Activated CD4-positive, alpha-beta T cell treated with anti-CD3 and anti-CD28 coated beads for 1 hour (primary cell): ENCODE data around the gene KRTAP10-6.
"Not testable (repeated sequence)": the region's sequence is repeated elsewhere in the genome, so short reads cannot be mapped to it uniquely, and the experiment has no call there.

Experiments
- DNase-seq: peaks from one replicate; pipeline ENCODE4 v3.0.0-alpha.2; 2020

The KRTAP10-6 gene

GRCh38 chr21:44555200-44555875 lies 37.0 kb downstream of the KRTAP10-6 start:
- DNase-seq, result no peak

- no peak for DNase-seq
Measured at GRCh38 chr21:44552681-44553080, 39.6 kb downstream of the KRTAP10-6 start.

DNA sequence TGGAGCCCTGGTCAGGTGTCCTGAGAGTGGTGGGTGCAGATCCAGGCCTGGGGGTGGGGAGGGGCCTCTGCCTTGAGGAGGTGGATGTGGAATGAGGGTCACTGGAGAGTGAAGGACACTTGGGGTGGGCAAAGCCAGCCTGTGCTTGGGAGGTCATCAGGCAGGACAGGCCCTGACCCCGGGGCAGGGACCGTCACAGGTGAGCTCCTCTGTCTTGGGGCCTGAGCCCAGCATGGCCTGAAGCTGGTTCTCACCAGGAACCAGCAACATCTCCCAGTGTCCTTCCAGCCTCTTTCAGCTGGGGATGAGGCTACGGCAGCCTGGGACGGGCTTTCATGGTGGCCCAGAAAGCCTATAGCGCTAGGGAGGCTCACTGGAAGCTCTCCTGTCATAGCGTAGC lies 40.2 kb downstream of the KRTAP10-6 start:
- no peak for DNase-seq

DNA sequence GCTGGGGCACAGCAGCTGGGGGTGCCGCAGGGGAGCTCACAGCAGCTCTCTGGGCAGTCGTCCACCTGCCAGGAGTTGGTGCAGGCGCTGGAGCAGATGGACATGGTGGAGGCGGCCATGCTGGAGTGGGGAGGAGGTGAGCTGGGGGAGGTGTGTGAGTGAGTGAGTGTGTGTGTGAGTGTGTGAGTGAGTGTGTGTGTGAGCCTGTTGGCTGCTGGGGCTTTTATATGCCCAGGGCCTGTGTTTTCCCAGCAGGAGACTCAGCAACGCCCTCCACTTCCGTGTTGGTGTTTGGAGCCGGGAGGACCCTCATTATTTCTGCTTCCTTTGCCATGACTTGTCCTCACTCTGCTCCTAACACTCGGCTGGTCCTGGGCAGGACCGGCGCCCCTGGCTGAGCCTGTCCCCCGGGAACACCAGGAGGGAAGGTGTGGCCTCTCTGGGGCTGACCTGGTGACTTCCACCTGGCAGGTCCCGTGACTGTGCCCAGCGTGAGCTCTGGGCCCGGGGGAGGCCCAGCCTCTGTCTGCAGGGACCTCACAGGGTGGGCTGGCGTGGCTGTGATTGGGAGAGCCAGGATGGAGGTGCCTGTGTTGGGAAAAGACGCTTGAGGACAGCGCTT lies 40.9 kb downstream of the KRTAP10-6 start, which contains the start of gene KRTAP10-2:
KRTAP10-2 (minus strand) TSS at position 166 of the 622 bp plus-strand sequence; CDS start at position 119, 47 bp downstream.
- no peak for DNase-seq

DNA sequence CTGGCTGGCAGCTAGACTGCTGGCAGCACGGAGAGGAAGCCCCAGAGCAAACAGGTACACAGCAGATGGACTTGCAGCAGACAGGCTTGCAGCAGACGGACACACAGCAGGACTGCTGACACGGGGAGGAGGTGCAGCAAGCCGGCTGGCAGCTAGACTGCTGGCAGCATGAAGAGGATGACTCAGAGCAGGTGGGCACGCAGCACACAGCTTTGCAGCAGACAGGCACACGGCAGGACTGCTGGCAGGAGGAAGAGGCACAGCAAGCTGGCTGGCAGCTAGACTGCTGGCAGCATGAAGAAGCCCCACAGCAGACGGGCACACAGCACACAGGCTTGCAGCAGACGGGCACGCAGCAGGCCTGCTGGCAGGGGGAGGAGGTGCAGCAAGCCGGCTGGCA lies 41.5 kb downstream of the KRTAP10-6 start:
- DNase-seq, result no peak

DNA sequence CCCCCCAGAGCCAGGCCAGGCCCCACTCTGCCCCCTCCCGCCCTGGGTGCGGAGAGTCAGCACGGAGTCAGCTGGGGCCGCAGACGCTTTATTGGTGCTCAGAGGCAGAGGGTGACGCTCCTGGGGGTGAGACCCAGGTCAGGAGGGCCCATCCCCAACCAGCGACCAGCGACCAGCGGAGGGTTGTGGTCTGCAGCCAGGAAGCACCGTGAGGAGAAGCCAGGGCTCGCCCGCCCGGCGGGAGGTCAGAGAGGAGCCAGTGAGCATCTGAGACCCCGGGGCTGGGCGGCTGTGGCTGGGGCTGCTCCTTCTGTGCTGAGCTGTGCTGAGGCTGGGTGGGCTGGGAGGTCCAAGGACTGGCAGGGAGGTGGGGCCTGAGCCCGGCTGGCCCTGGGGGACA lies 42.0 kb downstream of the KRTAP10-6 start:
- DNase-seq, result not testable (repeated sequence)

- DNase-seq, result no peak
Measured at GRCh38 chr21:44549525-44550211, 42.6 kb downstream of the KRTAP10-6 start.

DNA sequence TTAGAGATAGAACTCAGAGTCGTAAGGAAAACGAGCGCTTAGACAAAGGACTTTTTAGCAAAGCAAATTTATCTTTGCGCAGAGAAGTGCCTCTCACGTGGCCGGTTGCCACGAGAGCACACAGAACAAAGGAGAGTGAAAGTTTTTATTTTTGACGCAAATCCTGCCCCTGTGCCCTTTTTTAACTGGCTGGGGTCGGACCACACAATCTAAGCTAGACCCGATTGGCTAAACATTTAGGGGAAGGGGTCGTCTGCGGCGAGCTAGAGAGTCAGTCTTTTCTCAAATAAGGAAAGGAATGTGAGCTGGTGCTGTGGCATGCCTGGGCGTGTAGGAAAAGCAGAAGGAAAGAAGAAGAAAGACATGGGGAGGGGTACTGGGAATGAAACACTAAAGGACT lies 43.4 kb downstream of the KRTAP10-6 start:
- DNase-seq, result no peak

DNA sequence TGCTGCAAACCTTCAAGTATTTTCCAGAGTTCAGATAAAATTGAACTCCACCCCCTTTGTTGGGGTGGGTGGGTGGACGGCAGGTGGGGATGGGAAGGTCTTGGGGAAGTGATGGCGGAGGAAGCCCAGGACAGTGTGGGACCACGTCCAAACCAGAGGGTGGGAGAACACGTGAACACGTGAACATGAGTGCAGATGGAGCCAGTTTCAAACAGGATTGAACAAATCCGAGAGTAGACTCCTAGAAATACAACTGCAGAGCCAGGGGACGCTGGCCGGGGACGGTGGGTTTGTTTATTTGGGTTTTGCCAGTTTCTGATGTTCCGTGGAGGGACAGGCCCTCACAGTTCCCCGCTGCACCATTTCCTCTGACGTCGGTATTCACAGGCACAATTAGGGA lies 43.9 kb downstream of the KRTAP10-6 start:
- no peak for DNase-seq

DNA sequence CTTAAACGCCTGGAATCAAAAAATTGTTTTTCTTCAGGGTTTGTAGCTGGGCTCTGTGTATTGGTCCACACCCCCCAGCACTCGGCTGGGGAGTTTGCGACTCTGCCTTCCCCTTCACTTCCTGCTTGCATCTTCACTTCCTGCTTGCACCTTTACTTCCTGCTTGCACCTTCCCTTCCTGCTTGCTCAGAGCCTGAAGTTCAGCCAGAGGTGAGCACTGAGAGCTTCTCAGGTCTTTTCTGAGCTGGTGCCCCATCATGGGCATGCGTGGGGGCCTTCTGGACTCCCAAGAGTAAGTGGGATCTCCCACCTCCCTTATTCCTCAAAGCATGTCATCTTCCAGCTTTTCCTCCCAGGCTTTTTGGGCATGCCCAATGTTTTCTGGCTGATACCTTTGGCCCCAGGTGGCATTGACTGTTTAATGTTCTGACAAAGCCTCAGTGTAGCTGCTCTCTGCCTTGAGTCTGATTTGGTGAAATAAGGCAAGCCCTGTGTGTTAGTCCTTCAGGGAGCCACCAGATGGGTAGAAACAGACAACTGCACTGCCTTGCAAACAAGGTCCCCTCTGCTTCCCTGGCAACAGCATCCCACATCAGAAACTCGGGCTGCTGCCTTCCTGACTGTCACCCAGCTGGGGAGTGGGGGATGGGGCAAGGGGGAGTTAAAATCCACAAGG lies 44.5 kb downstream of the KRTAP10-6 start:
- DNase-seq, result no peak

DNA sequence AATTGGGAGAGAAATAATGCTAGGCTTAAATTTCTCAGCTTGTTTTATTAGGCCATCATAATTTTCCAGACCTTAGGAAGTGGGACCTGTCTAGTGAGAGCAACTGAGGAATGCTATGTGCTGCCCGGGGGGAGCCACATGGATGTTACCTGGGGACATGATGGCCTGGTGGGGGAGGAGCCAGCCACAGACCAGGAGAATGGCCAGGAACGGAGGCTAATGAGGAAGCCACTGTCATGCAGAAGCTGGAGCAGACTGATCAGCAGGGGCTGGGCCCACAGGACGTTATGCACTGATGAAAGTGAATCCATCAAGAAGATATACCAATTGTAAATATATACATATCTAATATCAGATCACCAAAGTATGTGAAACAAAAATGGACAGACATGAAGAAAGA lies 47.7 kb downstream of the KRTAP10-6 start:
- no peak for DNase-seq

DNA sequence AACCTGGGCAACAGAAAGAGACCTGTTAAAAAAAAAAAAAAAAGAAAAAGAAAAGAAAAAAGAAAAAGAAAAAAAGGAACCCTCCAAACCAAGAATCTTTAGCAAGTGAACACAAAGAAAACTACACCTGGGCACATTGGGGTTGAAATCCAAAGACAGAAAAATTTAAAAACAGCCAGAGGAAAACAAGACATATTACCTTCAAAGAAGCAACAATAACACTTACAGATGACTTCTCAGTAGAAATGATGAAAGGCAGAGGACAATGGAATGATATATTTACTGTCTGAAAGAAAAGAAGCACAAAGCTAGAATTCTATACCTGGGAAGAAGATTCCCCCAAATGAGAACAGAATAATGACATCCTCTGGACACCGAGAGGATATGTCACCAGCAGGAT lies 49.6 kb downstream of the KRTAP10-6 start:
- no peak for DNase-seq
